ENCODE data around the gene ELANE.

ELANE gene

DNA sequence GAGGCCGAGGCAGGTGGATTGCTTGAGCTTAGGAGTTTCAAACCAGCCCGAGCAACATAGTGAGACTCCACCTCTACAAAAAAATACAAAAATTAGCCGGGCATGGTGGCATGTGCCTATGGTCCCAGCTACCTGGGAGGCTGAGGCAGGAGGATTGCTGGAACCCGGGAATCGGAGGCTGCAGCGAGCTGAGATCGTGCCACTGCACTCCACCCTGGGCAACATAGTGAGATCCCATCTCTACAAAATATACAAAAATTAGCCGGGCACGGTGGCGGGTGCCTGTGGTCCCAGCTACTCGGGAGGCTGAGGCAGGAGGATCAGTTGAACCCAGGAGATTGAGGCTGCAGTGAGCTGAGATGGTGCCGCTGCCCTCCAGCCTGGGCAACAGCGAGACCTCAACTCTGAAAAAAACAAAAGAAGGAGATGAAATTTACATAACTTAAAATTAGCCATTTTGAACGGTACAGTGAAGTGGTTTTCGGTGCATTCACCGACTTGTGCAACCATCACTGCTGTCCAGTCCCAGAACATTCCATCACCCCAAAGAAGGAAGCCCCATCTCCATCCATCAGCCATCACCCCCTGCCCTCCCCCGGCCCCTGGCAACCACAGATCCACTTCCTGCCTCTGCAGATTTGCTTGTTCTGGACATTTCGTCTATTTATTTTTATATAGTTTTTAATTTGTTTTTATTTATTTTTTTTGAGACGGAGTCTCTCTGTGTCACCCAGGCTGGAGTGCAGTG, 26.0 kb upstream of the ELANE start:
- no peak overlapping the region for H3K4me3 ChIP-seq (ENCODE audit: low read depth, low read length)
- no peak for DNase-seq (ENCODE audit: low read depth)
- TF ChIP-seq, protein P1, sequence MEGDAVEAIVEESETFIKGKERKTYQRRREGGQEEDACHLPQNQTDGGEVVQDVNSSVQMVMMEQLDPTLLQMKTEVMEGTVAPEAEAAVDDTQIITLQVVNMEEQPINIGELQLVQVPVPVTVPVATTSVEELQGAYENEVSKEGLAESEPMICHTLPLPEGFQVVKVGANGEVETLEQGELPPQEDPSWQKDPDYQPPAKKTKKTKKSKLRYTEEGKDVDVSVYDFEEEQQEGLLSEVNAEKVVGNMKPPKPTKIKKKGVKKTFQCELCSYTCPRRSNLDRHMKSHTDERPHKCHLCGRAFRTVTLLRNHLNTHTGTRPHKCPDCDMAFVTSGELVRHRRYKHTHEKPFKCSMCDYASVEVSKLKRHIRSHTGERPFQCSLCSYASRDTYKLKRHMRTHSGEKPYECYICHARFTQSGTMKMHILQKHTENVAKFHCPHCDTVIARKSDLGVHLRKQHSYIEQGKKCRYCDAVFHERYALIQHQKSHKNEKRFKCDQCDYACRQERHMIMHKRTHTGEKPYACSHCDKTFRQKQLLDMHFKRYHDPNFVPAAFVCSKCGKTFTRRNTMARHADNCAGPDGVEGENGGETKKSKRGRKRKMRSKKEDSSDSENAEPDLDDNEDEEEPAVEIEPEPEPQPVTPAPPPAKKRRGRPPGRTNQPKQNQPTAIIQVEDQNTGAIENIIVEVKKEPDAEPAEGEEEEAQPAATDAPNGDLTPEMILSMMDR (IDR thresholded peaks at IDR 0.05; ENCODE audit: low read depth, low read length, missing control alignments): no peak

DNA sequence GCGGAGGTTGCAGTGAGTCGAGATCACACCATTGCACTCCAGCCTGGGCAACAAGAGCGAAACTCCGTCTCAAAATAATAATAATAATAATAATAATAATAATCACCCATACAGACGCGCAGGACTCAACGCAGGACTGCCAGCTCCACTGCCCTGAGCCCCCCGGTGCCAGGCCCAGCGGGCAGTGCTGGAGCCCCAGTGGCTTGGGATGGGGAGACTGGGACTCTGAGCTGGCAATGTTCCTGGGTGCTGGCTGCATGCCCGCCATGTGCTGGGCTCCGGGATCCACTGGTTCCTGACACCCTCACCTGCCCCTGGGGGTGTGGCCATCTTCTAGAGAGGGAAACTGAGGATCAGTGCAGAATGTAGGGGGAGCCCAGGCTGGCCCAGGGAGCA, 24.8 kb upstream of the ELANE start:
- TF ChIP-seq, protein P1 (IDR thresholded peaks at IDR 0.05; ENCODE audit: low read depth, low read length, missing control alignments): no peak
- no peak overlapping the region for H3K4me3 ChIP-seq (ENCODE audit: low read depth, low read length)
- DNase-seq (ENCODE audit: low read depth): no peak

DNA sequence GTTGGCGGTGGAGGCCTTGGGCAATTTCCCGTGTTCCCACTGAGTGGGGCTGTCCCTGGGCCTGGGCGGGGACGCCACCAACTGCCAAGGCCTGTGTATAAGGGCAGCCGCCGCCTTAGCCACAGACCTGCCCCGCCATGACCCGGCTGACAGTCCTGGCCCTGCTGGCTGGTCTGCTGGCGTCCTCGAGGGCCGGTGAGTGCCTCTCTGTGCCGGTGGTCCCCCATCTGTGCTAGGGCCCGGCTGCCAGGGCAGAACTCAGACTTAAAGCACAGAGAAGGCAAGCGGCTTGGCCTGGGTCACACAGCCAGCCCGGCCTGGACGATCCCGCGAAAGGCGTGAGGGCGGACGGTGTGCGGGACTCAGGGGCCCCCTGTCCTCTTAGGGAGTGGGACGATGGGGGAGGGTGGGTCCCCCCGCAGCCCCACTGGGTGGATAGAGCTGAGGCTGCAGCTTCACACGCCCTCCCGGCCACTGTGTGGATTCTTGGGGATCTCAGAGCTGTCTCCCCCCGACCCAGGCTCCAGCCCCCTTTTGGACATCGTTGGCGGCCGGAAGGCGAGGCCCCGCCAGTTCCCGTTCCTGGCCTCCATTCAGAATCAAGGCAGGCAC, 24.3 kb upstream of the ELANE start, which contains the start of gene AZU1:
TSS of gene AZU1 (plus strand) at position 128 of the 612 bp plus-strand sequence. CDS start at position 138, 10 bp downstream.
- no peak within 1 kb of the TSS for H3K4me3 ChIP-seq (ENCODE audit: low read depth, low read length)
- DNase-seq (ENCODE audit: low read depth): no peak
- TF ChIP-seq, protein P1 (IDR thresholded peaks at IDR 0.05; ENCODE audit: low read depth, low read length, missing control alignments): no peak

DNA sequence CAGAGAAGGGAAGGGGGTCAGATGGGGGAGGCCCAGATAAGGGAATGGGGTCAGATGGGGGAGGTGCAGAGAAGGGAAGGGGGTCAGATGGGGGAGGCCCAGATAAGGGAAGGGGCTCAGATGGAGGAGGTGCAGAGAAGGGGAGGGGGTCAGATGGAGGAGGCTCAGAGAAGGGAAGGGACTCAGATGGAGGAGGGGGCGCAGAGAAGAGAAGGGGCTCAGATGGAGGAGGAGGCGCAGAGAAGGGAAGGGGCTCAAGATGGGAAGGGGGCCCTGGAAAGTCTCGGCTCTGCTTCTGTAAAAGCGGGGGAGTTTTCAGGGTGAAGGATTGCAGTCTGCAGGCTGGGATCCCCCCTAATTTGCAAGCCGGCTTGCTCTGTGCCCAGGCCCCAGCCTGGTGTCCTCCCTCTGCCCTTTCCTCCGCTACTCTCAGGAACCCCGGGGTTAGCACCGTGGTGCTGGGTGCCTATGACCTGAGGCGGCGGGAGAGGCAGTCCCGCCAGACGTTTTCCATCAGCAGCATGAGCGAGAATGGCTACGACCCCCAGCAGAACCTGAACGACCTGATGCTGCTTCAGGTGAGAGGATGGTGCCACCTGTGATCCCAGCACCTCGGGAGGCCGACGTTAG, 22.9 kb upstream of the ELANE start:
- H3K4me3 ChIP-seq (ENCODE audit: low read depth, low read length): no peak overlapping the region
- no peak for DNase-seq (ENCODE audit: low read depth)
- TF ChIP-seq, protein P1 (IDR thresholded peaks at IDR 0.05; ENCODE audit: low read depth, low read length, missing control alignments): no peak

DNA sequence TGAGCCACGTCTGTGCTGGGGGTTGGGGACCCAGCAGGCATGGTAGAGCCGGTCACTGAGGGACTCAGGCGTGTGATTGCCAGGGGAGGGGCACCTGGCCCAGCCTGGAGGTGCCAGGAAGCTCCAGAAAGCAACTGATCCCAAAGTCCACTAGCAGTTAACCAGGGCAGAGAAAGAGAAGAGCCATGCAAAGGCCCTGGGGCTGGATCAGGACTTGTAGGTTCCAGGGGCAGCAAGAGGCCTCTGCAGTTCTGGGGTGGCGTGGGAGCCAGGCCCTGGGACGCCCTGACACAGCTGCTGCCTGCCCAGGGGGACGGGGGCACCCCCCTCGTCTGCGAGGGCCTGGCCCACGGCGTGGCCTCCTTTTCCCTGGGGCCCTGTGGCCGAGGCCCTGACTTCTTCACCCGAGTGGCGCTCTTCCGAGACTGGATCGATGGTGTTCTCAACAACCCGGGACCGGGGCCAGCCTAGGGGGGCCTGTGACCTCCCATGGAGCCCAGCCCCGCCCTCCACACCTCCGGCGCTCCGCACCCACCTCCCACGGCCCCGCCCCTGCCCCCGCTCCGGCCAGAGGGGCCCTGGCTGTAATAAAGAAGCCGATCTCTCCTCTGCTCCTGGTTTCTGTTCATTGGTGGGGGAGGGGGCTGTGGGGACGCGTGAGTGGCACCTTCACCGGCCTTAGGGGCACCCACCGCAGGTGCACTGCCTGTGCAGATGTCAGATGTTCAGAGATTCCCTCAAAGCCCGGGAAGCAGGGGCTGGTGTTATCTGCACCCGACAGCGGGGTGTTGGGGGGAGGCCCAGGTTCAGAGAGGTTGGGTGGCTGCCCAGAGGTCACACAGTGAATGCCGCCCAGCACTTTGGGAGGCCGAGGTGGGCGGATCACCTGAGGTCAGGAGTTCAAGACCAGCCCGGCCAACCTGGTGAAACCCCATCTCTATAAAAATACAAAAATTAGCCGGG, 20.4 kb upstream of the ELANE start:
- TF ChIP-seq, protein P1 (IDR thresholded peaks at IDR 0.05; ENCODE audit: low read depth, low read length, missing control alignments): no peak
- H3K4me3 ChIP-seq (ENCODE audit: low read depth, low read length): no peak overlapping the region
- DNase-seq (ENCODE audit: low read depth): no peak

DNA sequence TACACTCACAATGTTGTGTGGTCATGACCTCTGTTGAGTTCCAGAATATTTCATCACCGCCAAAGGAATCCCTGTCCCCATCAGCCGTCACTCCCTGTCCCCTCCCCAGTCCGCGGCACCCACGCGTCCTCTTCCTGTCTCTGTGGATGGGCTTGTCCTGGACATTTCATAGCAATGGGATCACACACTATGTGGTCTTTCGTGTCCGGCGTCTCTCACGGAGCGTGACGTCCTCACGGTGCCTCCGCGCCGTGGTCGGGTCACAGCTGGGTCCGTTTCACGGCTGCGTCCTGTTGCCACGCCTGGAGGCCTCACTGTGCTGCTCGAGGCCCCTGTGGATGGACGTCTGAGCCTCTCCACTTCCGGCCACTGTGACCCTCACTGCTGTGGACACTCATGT, 17.9 kb upstream of the ELANE start:
- TF ChIP-seq, protein P1 (IDR thresholded peaks at IDR 0.05; ENCODE audit: low read depth, low read length, missing control alignments): no peak
- H3K4me3 ChIP-seq (ENCODE audit: low read depth, low read length): no peak overlapping the region
- DNase-seq (ENCODE audit: low read depth): no peak

Measured in GM12864 (cell line).